Transverse colon (tissue), 4 donors: ENCODE results near the gene GPLD1. TPM values are rescaled to one million over a fixed set of nuclear protein-coding genes. Genes with fewer than 3 reads are reported as not detected.
"Not testable (repeated sequence)": the region's sequence is repeated elsewhere in the genome, so short reads cannot be mapped to it uniquely, and the experiment has no call there.

ENCODE experiments used
- DNase-seq: peaks from one replicate; pipeline ENCODE4 v3.0.0-alpha.2; 2019
- H3K27ac ChIP-seq, 4 donors: fragments of 200-600 bp; sonication (generic); 2 replicates each; pipeline ENCODE4 v1.5.1; 2016 to 2018; ENCODE audit warnings: inconsistent platforms in 4 of 4
- H3K27me3 ChIP-seq: fragments of 200-600 bp; sonication (generic); 2 replicates; pipeline ENCODE4 v1.5.1; 2017; ENCODE audit warnings: inconsistent platforms
- H3K36me3 ChIP-seq, 4 donors: fragments of 200-600 bp; sonication (generic); 2 replicates each; pipeline ENCODE4 v1.5.1; 2017 to 2019; ENCODE audit warnings: inconsistent platforms in 4 of 4
- H3K4me1 ChIP-seq, 4 donors: fragments of 200-600 bp; sonication (generic); 2 replicates each; pipeline ENCODE4 v1.5.1; 2017 to 2020; ENCODE audit warnings: inconsistent platforms in 4 of 4
- H3K4me3 ChIP-seq, 4 donors: fragments of 200-600 bp; sonication (generic); 1 replicate in 1 of 4; 2 replicates in 3 of 4; pipeline versions ENCODE4 v1.5.1 to v1.6.1; 2017 to 2019; ENCODE audit warnings: inconsistent platforms in 4 of 4
- H3K9me3 ChIP-seq, 2 donors: fragments of 200-600 bp; sonication (generic); 2 replicates each; pipeline ENCODE4 v1.5.1; 2017 to 2019; ENCODE audit warnings: inconsistent platforms in 2 of 2
- CTCF ChIP-seq, 5 experiments: fragments of 200-600 bp in 3 of 5; fragments of 450-650 bp in 2 of 5; sonication (generic) in 3 of 5; IDR thresholded peaks; 1 replicate in 2 of 5; 2 replicates in 3 of 5; pipeline ENCODE4 v1.5.1; 2016 to 2017; ENCODE audit warnings: antibody characterized with exemption in 5 of 5, inconsistent platforms in 3 of 5, mild to moderate bottlenecking in 2 of 5, moderate library complexity in 1 of 5
- EP300 ChIP-seq: sonication (generic); formaldehyde crosslinking; IDR thresholded peaks from one replicate; pipeline ENCODE4 v1.6.1; 2017; ENCODE audit warnings: antibody characterized with exemption, low read depth
- POLR2A ChIP-seq: fragments of 450-650 bp; IDR thresholded peaks from one replicate; pipeline ENCODE4 v1.6.1; 2016; ENCODE audit warnings: antibody characterized with exemption, mild to moderate bottlenecking, moderate library complexity
- POLR2AphosphoS5 ChIP-seq, 3 donors: sonication (generic); formaldehyde crosslinking; IDR thresholded peaks; one replicate each; pipeline ENCODE4 v1.6.1; 2016; ENCODE audit warnings: antibody characterized with exemption in 3 of 3
- WGBS, 2 donors: methylation state at CpG; one replicate each; pipeline ENCODE4 v1.1.5; 2018; ENCODE audit warnings: low coverage in 1 of 2; 5-methylcytosine and 5-hydroxymethylcytosine counted together
- in situ Hi-C, 4 donors: fragments of 200-750 bp; cut with MboI; loops; one replicate each; pipeline versions ENCODE4 v1.15.0 to v1.15.1; 2017; ENCODE audit warnings: low sequenced_read_pairs in 3 of 4, low pct_ligation_motif_present in 1 of 4, low pct_unique_long_range_greater_than_20kb in 1 of 4
- intact Hi-C: fragments of 100-400 bp; cut with DNase I; formaldehyde crosslinking; loops from one replicate; pipeline ENCODE4 v1.15.1; 2023; ENCODE audit warnings: low total_unique reads
- total RNA-seq, 4 donors: library from RNA; depleted of rRNA; stranded (reverse); fragments of >200 nt; gene quantifications; one replicate each; pipeline ENCODE4 v1.1.0, GENCODE V29; 2016

Gene GPLD1
- total RNA-seq, 4 donors from 2014 or later = 0.96 to 5.2 (median 1.4) TPM

GRCh38 chr6:24513602-24514001, 24.2 kb upstream of the GPLD1 start:
- no peaks in the 10 kb centered on the region for H3K27me3 ChIP-seq
- 55 to 75% methylated on average over 1 to 4 of the region's 4 CpGs for WGBS, 2 donors
- no peaks in the 10 kb centered on the region for H3K4me1 ChIP-seq
- peaks cover 0 to 11% (median 0%) of the 10 kb centered on the region in 4 donors for H3K36me3 ChIP-seq
- DNase-seq = peak; percentile 33
- in situ Hi-C loops = no loop called here
- H3K27ac ChIP-seq = no peak overlapping the region
- intact Hi-C loops = no loop called here
- TF ChIP-seq EP300 (no peak), POLR2AphosphoS5 (IDR thresholded peaks at IDR 0.05) (no peak), POLR2A (no peak), CTCF (IDR thresholded peaks at IDR 0.05) (no peak)
- H3K9me3 ChIP-seq = no peaks in the 10 kb centered on the region
- no peak overlapping the region for H3K4me3 ChIP-seq

- H3K4me1 ChIP-seq, H3K27me3 ChIP-seq, H3K9me3 ChIP-seq, H3K4me3 ChIP-seq, intact Hi-C loops, in situ Hi-C loops, DNase-seq, H3K27ac ChIP-seq: not testable (repeated sequence)
- 83 to 86% methylated on average over 2 to 6 of the region's 6 CpGs for WGBS, 2 donors
- H3K36me3 ChIP-seq = peaks cover 0 to 11% (median 0%) of the 10 kb centered on the region in 4 donors
These were observed 22.6 kb upstream of the GPLD1 start for GRCh38 chr6:24511976-24512375.

- in situ Hi-C loops (loop anchor here in 2 of 4 donors (10.0 kb wide), 2 partner anchors 72 to 188 kb away; no protein-coding TSS in a partner anchor), intact Hi-C loops (no loop called here)
- Histone ChIP-seq H3K4me1 (peaks cover 0 to 11% (median 0%) of the 10 kb centered on the region in 4 donors), H3K4me3 (no peak overlapping the region), H3K36me3 (no peaks in the 10 kb centered on the region), H3K27ac (no peak overlapping the region), H3K9me3 (no peaks in the 10 kb centered on the region), H3K27me3 (no peaks in the 10 kb centered on the region)
- WGBS, 2 donors = 81 to 97% methylated on average over 3 of the region's 3 CpGs
- TF ChIP-seq POLR2AphosphoS5 (IDR thresholded peaks at IDR 0.05) (no peak), POLR2A (no peak), CTCF (IDR thresholded peaks at IDR 0.05) (no peak), EP300 (no peak)
- no peak for DNase-seq
These were observed 17.6 kb upstream of the GPLD1 start for GRCh38 chr6:24506814-24507520.

GRCh38 chr6:24504649-24505586, 15.5 kb upstream of the GPLD1 start:
- no peak for TF ChIP-seq POLR2A
- Histone ChIP-seq H3K27me3 (no peaks in the 10 kb centered on the region), H3K27ac (peak overlapping the region in 2 of 4 donors; percentile 15 to 54), H3K9me3 (no peaks in the 10 kb centered on the region), H3K36me3 (no peaks in the 10 kb centered on the region), H3K4me3 (no peak overlapping the region), H3K4me1 (peaks cover 0 to 11% (median 0%) of the 10 kb centered on the region in 4 donors)
- in situ Hi-C loops = loop anchor here in 2 of 4 donors (10.0 kb wide), 2 partner anchors 70 to 190 kb away; no protein-coding TSS in a partner anchor
- peak; percentile 60 for DNase-seq
- intact Hi-C loops = no loop called here
- WGBS, 2 donors = 70 to 87% methylated on average over 10 to 14 of the region's 14 CpGs

- Histone ChIP-seq H3K27ac (peak overlapping the region in 2 of 4 donors; percentile 15 to 54), H3K4me1 (peaks cover 0 to 11% (median 0%) of the 10 kb centered on the region in 4 donors), H3K27me3 (no peaks in the 10 kb centered on the region), H3K9me3 (no peaks in the 10 kb centered on the region), H3K36me3 (no peaks in the 10 kb centered on the region), H3K4me3 (no peak overlapping the region)
- intact Hi-C loops = no loop called here
- no peak for TF ChIP-seq POLR2A
- no peak for TF ChIP-seq POLR2AphosphoS5 (IDR thresholded peaks at IDR 0.05)
- TF ChIP-seq CTCF (IDR thresholded peaks at IDR 0.05) = no peak
- no peak for TF ChIP-seq EP300
- DNase-seq = no peak
- in situ Hi-C loops = loop anchor here in 2 of 4 donors (10.0 kb wide), 2 partner anchors 69 to 191 kb away; no protein-coding TSS in a partner anchor
- 92 to 100% methylated on average over 1 of the region's 1 CpG for WGBS, 2 donors
These were observed 14.9 kb upstream of the GPLD1 start for GRCh38 chr6:24504287-24504648.
